Measurements from ENCODE around the gene CREB5. TPM values are rescaled to one million over a fixed set of nuclear protein-coding genes. Genes with fewer than 3 reads are reported as not detected.

The CREB5 gene
- total and polyA plus RNA-seq, 2 of the 13 experiments (the other 11 are each of a cell fraction or from before 2014, with no cell fraction given): 0.38 to 0.71 TPM

- ATAC-seq: no peak
Observed at GRCh38 chr7:28847176-28847575, 434.9 kb downstream of the CREB5 start.

More at GRCh38 chr7:28847176-28847575, 434.9 kb downstream of the CREB5 start:
- Histone ChIP-seq H3K36me3 (replicated peaks in 1 of 2; ENCODE audit: control insufficient read depth in 1 of 2, insufficient read depth in 2 of 2, low read length in 2 of 2) (no peaks in the 10 kb centered on the region), H3K27ac (ENCODE audit: extremely low read length, insufficient read depth, low read length) (no peak overlapping the region), H3K9ac (ENCODE audit: insufficient read depth, low read depth, low read length) (no peak overlapping the region), H3K9me3 (ENCODE audit: low read length) (no peaks in the 10 kb centered on the region), H3K4me2 (ENCODE audit: low read depth, low read length) (no peak overlapping the region), H3K27me3 (ENCODE audit: control insufficient read depth in 1 of 2, insufficient read depth in 2 of 2, low read length in 2 of 2) (peaks cover 2 to 36% of the 10 kb centered on the region in 2 experiments; a peak in 3 of 5 replicates), H3K4me3 (replicated peaks in 1 of 3; ENCODE audit: insufficient read depth in 1 of 3, low read depth in 2 of 3, low read length in 3 of 3) (no peak overlapping the region), H4K20me1 (ENCODE audit: insufficient read depth, low read length) (no peaks in the 10 kb centered on the region), H2AFZ (ENCODE audit: low read length) (no peak overlapping the region), H3K79me2 (ENCODE audit: insufficient read depth, low read length) (no peaks in the 10 kb centered on the region), H3K4me1 (ENCODE audit: insufficient read depth, low read length) (no peaks in the 10 kb centered on the region)
- 20% methylated on average over 10 of the region's 10 CpGs for WGBS (ENCODE audit: low lambda C conversion rate)
- CTCF ChIA-PET (ENCODE audit: low intra/inter-chr PET ratio, low total read pairs): no interaction called here
- DNase-seq (ENCODE audit: low spot score) (no peak), FAIRE-seq (no peak)
- no TSS peak for BruUV-seq (replicated peaks)
- intact Hi-C loops (cut with micrococcal nuclease; ENCODE audit: unreplicated experiment) (no loop called here), in situ Hi-C loops (cut with HindIII; ENCODE audit: extremely low pct_ligation_motif_present, low pct_unique_long_range_greater_than_20kb) (no loop called here)
- TF ChIP-seq ZNF317 (CRISPR knock-in tag; IDR thresholded peaks at IDR 0.05): no peak
- no peak for TF ChIP-seq RERE (CRISPR knock-in tag; IDR thresholded peaks at IDR 0.05; ENCODE audit: low read depth)
- TF ChIP-seq FOXK1 (CRISPR knock-in tag; IDR thresholded peaks at IDR 0.05; ENCODE audit: borderline replicate concordance, low read depth): no peak
- POLR2A ChIA-PET: no interaction called here
